HCT116 (cell line): Measurements from ENCODE around the gene SH3BGRL3. TPM values are rescaled to one million over a fixed set of nuclear protein-coding genes. Genes with fewer than 3 reads are reported as not detected.

Source experiments
- ATAC-seq: fragments of 200-7000 bp; cut with Tn5 transposase; 2 replicates; pipeline ENCODE4 v1.9.1; 2020; ENCODE audit warnings: mild to moderate bottlenecking, moderate library complexity
- BruUV-seq: library from RNA; stranded (reverse); fragments of 400-500 nt; replicated peaks from 2 replicates; lab custom pipeline; 2021; lab: Mats Ljungman, UMichigan
- CTCF ChIA-PET: fragments of 300-600 bp; sonication (Branson Sonifier 250); formaldehyde crosslinking; loops from one replicate; lab custom pipeline; 2021; ENCODE audit warnings: antibody characterized with exemption; lab: Charles Lee
- POLR2A ChIA-PET: fragments of 300-600, 350-600 bp; sonication (Branson Sonifier 250); formaldehyde crosslinking; loops from one replicate; lab custom pipeline; 2021; ENCODE audit warnings: antibody characterized with exemption; lab: Charles Lee
- RAD21 ChIA-PET, 2 experiments: fragments of 300-600 bp; sonication (Branson Sonifier 250); formaldehyde crosslinking; loops; one replicate each; lab custom pipeline; 2023; ENCODE audit warnings: low total read pairs in 2 of 2; ENCODE audit not compliant: uncharacterized antibody in 2 of 2, unreplicated experiment in 2 of 2, low non-redundant PET in 1 of 2; lab: Charles Lee
- DNase-seq: peaks from one replicate; pipeline ENCODE4 v3.0.0-alpha.2; 2010; ENCODE audit warnings: low read depth, low spot score
- H2AFZ ChIP-seq: fragments of 200-600 bp; shearing (Covaris generic), sonication (generic); 2 replicates; pipeline ENCODE4 v1.6.1; 2017; ENCODE audit warnings: low read depth, mixed run types, mixed read lengths, antibody characterized with exemption, low read length; ENCODE audit not compliant: poor library complexity, severe bottlenecking
- H3K27ac ChIP-seq: 2 replicates; pipeline ENCODE4 v1.5.1; 2012; ENCODE audit warnings: low read depth, low read length
- H3K27me3 ChIP-seq: fragments of 200-600 bp; sonication (generic); 2 replicates; pipeline ENCODE4 v1.6.1; 2016; ENCODE audit warnings: mixed run types, low read length, mixed read lengths; ENCODE audit not compliant: insufficient read depth
- H3K36me3 ChIP-seq, 2 experiments: fragments of 200-500 bp in 1 of 2; fragments of 200-600 bp in 1 of 2; sonication (Bioruptor generic) in 1 of 2; sonication (generic) in 1 of 2; 2 replicates each; pipeline versions ENCODE4 v1.5.1 to v1.6.1; 2014 to 2016; ENCODE audit warnings: low read length in 2 of 2, inconsistent platforms in 1 of 2, mixed read lengths in 1 of 2, mixed run types in 1 of 2; ENCODE audit not compliant: insufficient read depth in 2 of 2, control insufficient read depth in 1 of 2
- H3K4me1 ChIP-seq, 2 experiments: fragments of 200-600 bp in 1 of 2; sonication (generic) in 1 of 2; 2 replicates each; pipeline versions ENCODE4 v1.5.1 to v1.6.1; 2012 to 2017; ENCODE audit warnings: low read length in 2 of 2, inconsistent platforms in 1 of 2, mild to moderate bottlenecking in 1 of 2, mixed read lengths in 1 of 2, mixed run types in 1 of 2, moderate library complexity in 1 of 2; ENCODE audit not compliant: insufficient read depth in 2 of 2, control insufficient read depth in 1 of 2
- H3K4me2 ChIP-seq: fragments of 200-600 bp; sonication (generic); 2 replicates; pipeline ENCODE4 v1.6.1; 2017; ENCODE audit warnings: mixed run types, low read length, mixed read lengths
- H3K4me3 ChIP-seq, 2 experiments: fragments of 200-600 bp in 1 of 2; sonication (generic) in 1 of 2; replicated peaks in 1 of 2; 2 replicates each; pipeline ENCODE4 v1.5.1; 2011 to 2016; ENCODE audit warnings: low read length in 2 of 2, control low read depth in 1 of 2, low read depth in 1 of 2, mild to moderate bottlenecking in 1 of 2, mixed read lengths in 1 of 2, mixed run types in 1 of 2
- H3K79me2 ChIP-seq: fragments of 200-600 bp; sonication (generic); 2 replicates; pipeline ENCODE4 v1.6.1; 2017; ENCODE audit warnings: mild to moderate bottlenecking, mixed run types, low read length, moderate library complexity, mixed read lengths; ENCODE audit not compliant: insufficient read depth
- H3K9ac ChIP-seq: fragments of 200-600 bp; sonication (generic); 2 replicates; pipeline ENCODE4 v1.6.1; 2016; ENCODE audit warnings: low read length, mixed read lengths
- H3K9me2 ChIP-seq: fragments of 200-600 bp; sonication (generic), shearing (Covaris generic); 2 replicates; pipeline ENCODE4 v1.6.1; 2017; ENCODE audit warnings: mixed run types, mild to moderate bottlenecking, moderate library complexity; ENCODE audit not compliant: insufficient read depth
- H3K9me3 ChIP-seq, 2 experiments: fragments of 200-500 bp in 1 of 2; fragments of 200-600 bp in 1 of 2; sonication (Bioruptor generic) in 1 of 2; sonication (generic) in 1 of 2; 2 replicates each; pipeline ENCODE4 v1.6.1; 2014 to 2017; ENCODE audit warnings: low read length in 2 of 2, mixed read lengths in 2 of 2, inconsistent platforms in 1 of 2, low read depth in 1 of 2, mild to moderate bottlenecking in 1 of 2, mixed run types in 1 of 2, moderate library complexity in 1 of 2; ENCODE audit not compliant: control insufficient read depth in 1 of 2, insufficient read depth in 1 of 2
- H4K20me1 ChIP-seq: fragments of 200-600 bp; sonication (generic), shearing (Covaris generic); 2 replicates; pipeline ENCODE4 v1.6.1; 2017; ENCODE audit warnings: mixed run types, mild to moderate bottlenecking, moderate library complexity; ENCODE audit not compliant: insufficient read depth
- ATF3 ChIP-seq: IDR thresholded peaks from 2 replicates; pipeline ENCODE4 v1.6.1; 2012
- CBX3 ChIP-seq: IDR thresholded peaks from 2 replicates; pipeline ENCODE4 v1.6.1; 2012; ENCODE audit warnings: low read depth
- EGR1 ChIP-seq: IDR thresholded peaks from 2 replicates; pipeline ENCODE4 v1.6.1; 2012; ENCODE audit warnings: low read depth
- ELF1 ChIP-seq: IDR thresholded peaks from 2 replicates; pipeline ENCODE4 v1.6.1; 2012; ENCODE audit warnings: low read depth, borderline replicate concordance
- EZH2phosphoT487 ChIP-seq: fragments of 200-600 bp; IDR thresholded peaks from 2 replicates; pipeline ENCODE4 v1.6.1; 2018; ENCODE audit warnings: antibody characterized with exemption, borderline replicate concordance
- FOSL1 ChIP-seq: IDR thresholded peaks from 2 replicates; pipeline ENCODE4 v1.6.1; 2012; ENCODE audit warnings: low read depth
- POLR2A ChIP-seq: IDR thresholded peaks from 2 replicates; pipeline ENCODE4 v1.7.0; 2011; ENCODE audit warnings: borderline replicate concordance; ENCODE audit not compliant: insufficient read depth, insufficient read length; ENCODE audit errors: extremely low read depth
- SRF ChIP-seq: IDR thresholded peaks from 2 replicates; pipeline ENCODE4 v1.6.1; 2012; ENCODE audit warnings: low read depth
- intact Hi-C: fragments of 100-400 bp; cut with micrococcal nuclease; formaldehyde crosslinking; loops from 2 replicates; pipeline ENCODE4 v1.10.0; 2022
- total RNA-seq: library from RNA; stranded (reverse); gene quantifications from one replicate; pipeline ENCODE4 v1.2.1, GENCODE V29; 2021; ENCODE audit not compliant: unreplicated experiment
- TF ChIP-seq, protein P1 (sequence below): IDR thresholded peaks from 2 replicates; pipeline ENCODE4 v1.6.1; 2012; ENCODE audit warnings: low read depth
- TF ChIP-seq, protein P2 (sequence below): IDR thresholded peaks from 2 replicates; pipeline ENCODE4 v1.6.1; 2011; ENCODE audit warnings: mild to moderate bottlenecking, low read length, moderate library complexity; ENCODE audit not compliant: insufficient replicate concordance; ENCODE audit errors: extremely low read depth

SH3BGRL3 gene
- total RNA-seq, 1 experiment from 2014 or later, result 112 TPM

- no peak for DNase-seq
- no peak overlapping the region for H3K27ac ChIP-seq
- no peak for TF ChIP-seq CBX3
- TF ChIP-seq, protein P1, sequence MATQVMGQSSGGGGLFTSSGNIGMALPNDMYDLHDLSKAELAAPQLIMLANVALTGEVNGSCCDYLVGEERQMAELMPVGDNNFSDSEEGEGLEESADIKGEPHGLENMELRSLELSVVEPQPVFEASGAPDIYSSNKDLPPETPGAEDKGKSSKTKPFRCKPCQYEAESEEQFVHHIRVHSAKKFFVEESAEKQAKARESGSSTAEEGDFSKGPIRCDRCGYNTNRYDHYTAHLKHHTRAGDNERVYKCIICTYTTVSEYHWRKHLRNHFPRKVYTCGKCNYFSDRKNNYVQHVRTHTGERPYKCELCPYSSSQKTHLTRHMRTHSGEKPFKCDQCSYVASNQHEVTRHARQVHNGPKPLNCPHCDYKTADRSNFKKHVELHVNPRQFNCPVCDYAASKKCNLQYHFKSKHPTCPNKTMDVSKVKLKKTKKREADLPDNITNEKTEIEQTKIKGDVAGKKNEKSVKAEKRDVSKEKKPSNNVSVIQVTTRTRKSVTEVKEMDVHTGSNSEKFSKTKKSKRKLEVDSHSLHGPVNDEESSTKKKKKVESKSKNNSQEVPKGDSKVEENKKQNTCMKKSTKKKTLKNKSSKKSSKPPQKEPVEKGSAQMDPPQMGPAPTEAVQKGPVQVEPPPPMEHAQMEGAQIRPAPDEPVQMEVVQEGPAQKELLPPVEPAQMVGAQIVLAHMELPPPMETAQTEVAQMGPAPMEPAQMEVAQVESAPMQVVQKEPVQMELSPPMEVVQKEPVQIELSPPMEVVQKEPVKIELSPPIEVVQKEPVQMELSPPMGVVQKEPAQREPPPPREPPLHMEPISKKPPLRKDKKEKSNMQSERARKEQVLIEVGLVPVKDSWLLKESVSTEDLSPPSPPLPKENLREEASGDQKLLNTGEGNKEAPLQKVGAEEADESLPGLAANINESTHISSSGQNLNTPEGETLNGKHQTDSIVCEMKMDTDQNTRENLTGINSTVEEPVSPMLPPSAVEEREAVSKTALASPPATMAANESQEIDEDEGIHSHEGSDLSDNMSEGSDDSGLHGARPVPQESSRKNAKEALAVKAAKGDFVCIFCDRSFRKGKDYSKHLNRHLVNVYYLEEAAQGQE, result no peak
- TF ChIP-seq EGR1, result no peak
- TF ChIP-seq FOSL1, result no peak
- TF ChIP-seq, all 23 proteins: peak for 0
- no peak overlapping the region for H3K9ac ChIP-seq
- no peak overlapping the region for H3K4me3 ChIP-seq
- H3K79me2 ChIP-seq, result peaks cover 27% of the 10 kb centered on the region
- POLR2A ChIA-PET, result no interaction called here
- no peak overlapping the region for H3K4me2 ChIP-seq
- RAD21 ChIA-PET, result no interaction called here
- H3K9me2 ChIP-seq, result no peaks in the 10 kb centered on the region
- H3K36me3 ChIP-seq, result peaks cover 45 to 56% of the 10 kb centered on the region in 2 experiments; a peak in 3 of 4 replicates
- H3K27me3 ChIP-seq, result no peaks in the 10 kb centered on the region
- H3K4me1 ChIP-seq, result no peaks in the 10 kb centered on the region
- CTCF ChIA-PET, result no interaction called here
- H4K20me1 ChIP-seq, result no peaks in the 10 kb centered on the region
- H2AFZ ChIP-seq, result no peak overlapping the region
- no peaks in the 10 kb centered on the region for H3K9me3 ChIP-seq
- intact Hi-C loops, result no loop called here
- no TSS peak for BruUV-seq
- no peak for ATAC-seq
These were observed 20.9 kb upstream of the SH3BGRL3 start for GRCh38 chr1:26259005-26259404.

- POLR2A ChIA-PET, result no interaction called here
- TF ChIP-seq ELF1, result no peak
- no peak for TF ChIP-seq SRF
- TF ChIP-seq, protein P1, result no peak
- TF ChIP-seq ATF3, result no peak
- TF ChIP-seq, protein P2, sequence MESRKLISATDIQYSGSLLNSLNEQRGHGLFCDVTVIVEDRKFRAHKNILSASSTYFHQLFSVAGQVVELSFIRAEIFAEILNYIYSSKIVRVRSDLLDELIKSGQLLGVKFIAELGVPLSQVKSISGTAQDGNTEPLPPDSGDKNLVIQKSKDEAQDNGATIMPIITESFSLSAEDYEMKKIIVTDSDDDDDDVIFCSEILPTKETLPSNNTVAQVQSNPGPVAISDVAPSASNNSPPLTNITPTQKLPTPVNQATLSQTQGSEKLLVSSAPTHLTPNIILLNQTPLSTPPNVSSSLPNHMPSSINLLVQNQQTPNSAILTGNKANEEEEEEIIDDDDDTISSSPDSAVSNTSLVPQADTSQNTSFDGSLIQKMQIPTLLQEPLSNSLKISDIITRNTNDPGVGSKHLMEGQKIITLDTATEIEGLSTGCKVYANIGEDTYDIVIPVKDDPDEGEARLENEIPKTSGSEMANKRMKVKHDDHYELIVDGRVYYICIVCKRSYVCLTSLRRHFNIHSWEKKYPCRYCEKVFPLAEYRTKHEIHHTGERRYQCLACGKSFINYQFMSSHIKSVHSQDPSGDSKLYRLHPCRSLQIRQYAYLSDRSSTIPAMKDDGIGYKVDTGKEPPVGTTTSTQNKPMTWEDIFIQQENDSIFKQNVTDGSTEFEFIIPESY, result no peak
- no peak for TF ChIP-seq POLR2A
- no peak for TF ChIP-seq EZH2phosphoT487
These were observed 20.3 kb upstream of the SH3BGRL3 start for GRCh38 chr1:26259578-26259977.

More at GRCh38 chr1:26259578-26259977, 20.3 kb upstream of the SH3BGRL3 start:
- DNase-seq (no peak), ATAC-seq (no peak)
- Histone ChIP-seq H3K4me2 (no peak overlapping the region), H3K4me3 (no peak overlapping the region), H3K9me3 (no peaks in the 10 kb centered on the region), H4K20me1 (no peaks in the 10 kb centered on the region), H3K9me2 (no peaks in the 10 kb centered on the region), H2AFZ (no peak overlapping the region), H3K27me3 (no peaks in the 10 kb centered on the region), H3K27ac (no peak overlapping the region), H3K36me3 (peaks cover 48 to 59% of the 10 kb centered on the region in 2 experiments; a peak in 3 of 4 replicates), H3K79me2 (peaks cover 22% of the 10 kb centered on the region), H3K9ac (no peak overlapping the region), H3K4me1 (no peaks in the 10 kb centered on the region)
- CTCF ChIA-PET, result no interaction called here
- RAD21 ChIA-PET, result no interaction called here
- BruUV-seq, result no TSS peak
- intact Hi-C loops, result no loop called here
